ENCODE measurements around the gene FRMD5.
A peak's percentile ranks its signal among the peaks of the same experiment; 100 is the strongest.

FRMD5 gene

GRCh38 chr15:44194323-44195150, 534 bp downstream of the FRMD5 start:
- peak; percentile 67 for DNase-seq (ENCODE audit: low read depth)
- peak overlapping the region; percentile 66 for H3K4me3 ChIP-seq (ENCODE audit: low read length)
- TF ChIP-seq, protein P1, sequence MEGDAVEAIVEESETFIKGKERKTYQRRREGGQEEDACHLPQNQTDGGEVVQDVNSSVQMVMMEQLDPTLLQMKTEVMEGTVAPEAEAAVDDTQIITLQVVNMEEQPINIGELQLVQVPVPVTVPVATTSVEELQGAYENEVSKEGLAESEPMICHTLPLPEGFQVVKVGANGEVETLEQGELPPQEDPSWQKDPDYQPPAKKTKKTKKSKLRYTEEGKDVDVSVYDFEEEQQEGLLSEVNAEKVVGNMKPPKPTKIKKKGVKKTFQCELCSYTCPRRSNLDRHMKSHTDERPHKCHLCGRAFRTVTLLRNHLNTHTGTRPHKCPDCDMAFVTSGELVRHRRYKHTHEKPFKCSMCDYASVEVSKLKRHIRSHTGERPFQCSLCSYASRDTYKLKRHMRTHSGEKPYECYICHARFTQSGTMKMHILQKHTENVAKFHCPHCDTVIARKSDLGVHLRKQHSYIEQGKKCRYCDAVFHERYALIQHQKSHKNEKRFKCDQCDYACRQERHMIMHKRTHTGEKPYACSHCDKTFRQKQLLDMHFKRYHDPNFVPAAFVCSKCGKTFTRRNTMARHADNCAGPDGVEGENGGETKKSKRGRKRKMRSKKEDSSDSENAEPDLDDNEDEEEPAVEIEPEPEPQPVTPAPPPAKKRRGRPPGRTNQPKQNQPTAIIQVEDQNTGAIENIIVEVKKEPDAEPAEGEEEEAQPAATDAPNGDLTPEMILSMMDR (conservative IDR thresholded peaks at IDR 0.05; ENCODE audit: low read depth, low read length) = no peak

DNA sequence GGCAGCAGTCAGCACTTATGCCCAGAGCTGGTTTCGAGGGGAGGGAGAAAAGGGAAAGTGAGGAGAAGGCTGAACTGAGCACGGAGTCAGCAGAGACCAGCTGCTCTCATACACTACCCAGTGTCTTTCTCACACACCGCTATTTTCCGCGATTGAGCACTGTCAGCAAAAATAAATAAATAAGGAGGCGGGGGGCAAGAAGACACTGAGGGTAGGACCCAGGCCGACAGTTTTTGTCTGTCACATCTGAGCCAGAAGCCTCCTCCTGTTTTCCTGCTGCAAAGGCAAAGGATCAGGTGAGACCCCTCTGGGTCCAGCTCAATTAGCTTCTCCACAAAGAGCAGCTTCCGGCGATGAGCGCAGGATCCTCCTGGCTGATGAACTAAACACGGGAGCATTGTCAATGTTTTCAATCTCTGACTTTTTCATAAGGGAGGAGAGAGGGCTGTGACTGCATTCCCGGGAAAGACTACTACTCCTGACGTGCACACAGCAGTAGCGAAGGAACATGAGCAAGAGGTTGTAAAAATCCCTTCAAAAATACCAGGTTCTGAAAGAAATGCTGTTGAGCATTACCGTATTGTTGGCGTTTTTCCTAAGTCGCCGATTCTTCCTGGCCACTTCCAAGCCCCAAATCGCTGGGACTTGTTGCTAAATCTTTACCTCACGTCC, 1.3 kb downstream of the FRMD5 start:
- no peak for DNase-seq (ENCODE audit: low read depth)

GRCh38 chr15:44188795-44189194, 6.3 kb downstream of the FRMD5 start:
- DNase-seq (ENCODE audit: low read depth) = no peak
- H3K4me3 ChIP-seq (ENCODE audit: low read length) = no peak overlapping the region
- TF ChIP-seq, protein P1 (conservative IDR thresholded peaks at IDR 0.05; ENCODE audit: low read depth, low read length) = no peak

More for the DNA sequence above, 1.3 kb downstream of the FRMD5 start:
- H3K4me3 ChIP-seq (ENCODE audit: low read length) = peak overlapping the region; percentile 66
- TF ChIP-seq, protein P1 (conservative IDR thresholded peaks at IDR 0.05; ENCODE audit: low read depth, low read length) = no peak

DNA sequence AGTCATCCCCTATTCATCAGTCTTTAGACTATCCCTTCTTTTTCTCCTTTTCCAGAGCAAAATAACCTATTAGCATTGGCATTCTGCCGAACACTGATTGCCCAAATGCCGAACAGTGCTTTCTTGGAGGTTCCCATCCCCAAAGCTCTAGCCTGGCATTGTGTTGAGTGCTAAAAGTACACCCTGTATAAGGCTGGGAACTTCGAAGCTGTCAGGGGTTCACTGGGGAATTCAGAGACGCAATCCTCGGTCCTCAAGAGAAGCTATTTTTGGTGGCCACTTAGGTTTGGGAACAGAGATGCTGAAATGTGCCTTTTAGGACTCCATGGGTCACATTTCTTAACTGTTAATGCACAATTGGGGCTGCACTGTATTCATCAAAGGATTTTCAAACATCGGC, 8.4 kb downstream of the FRMD5 start:
- TF ChIP-seq, protein P1 (conservative IDR thresholded peaks at IDR 0.05; ENCODE audit: low read depth, low read length) = no peak
- DNase-seq (ENCODE audit: low read depth) = no peak
- H3K4me3 ChIP-seq (ENCODE audit: low read length) = no peak overlapping the region

GRCh38 chr15:44183363-44183762, 11.7 kb downstream of the FRMD5 start:
- H3K4me3 ChIP-seq (ENCODE audit: low read length) = no peak overlapping the region
- TF ChIP-seq, protein P1 (conservative IDR thresholded peaks at IDR 0.05; ENCODE audit: low read depth, low read length) = no peak

GRCh38 chr15:44181410-44181809, 13.7 kb downstream of the FRMD5 start:
- no peak overlapping the region for H3K4me3 ChIP-seq (ENCODE audit: low read length)
- TF ChIP-seq, protein P1 (conservative IDR thresholded peaks at IDR 0.05; ENCODE audit: low read depth, low read length) = no peak
- DNase-seq (ENCODE audit: low read depth) = no peak

More at GRCh38 chr15:44183363-44183762, 11.7 kb downstream of the FRMD5 start:
- DNase-seq (ENCODE audit: low read depth) = no peak

All from retinal pigment epithelial cell (primary cell).